Mammary epithelial cell (primary cell): ENCODE results near the gene SRRM4.

Source experiments
- EZH2 ChIP-seq: IDR thresholded peaks from 2 replicates; pipeline ENCODE4 v1.6.1; 2012; ENCODE audit warnings: low read length, inconsistent platforms, borderline replicate concordance
- TF ChIP-seq, protein P1 (sequence below), 2 donors: IDR thresholded peaks in 1 of 2; conservative IDR thresholded peaks in 1 of 2; 2 replicates each; pipeline ENCODE4 v1.5.1; 2011 to 2012; ENCODE audit warnings: inconsistent platforms in 2 of 2, low read length in 2 of 2, mild to moderate bottlenecking in 2 of 2, control low read depth in 1 of 2, low read depth in 1 of 2; ENCODE audit not compliant: insufficient read depth in 1 of 2; ENCODE audit errors: extremely low read depth in 1 of 2

DNA sequence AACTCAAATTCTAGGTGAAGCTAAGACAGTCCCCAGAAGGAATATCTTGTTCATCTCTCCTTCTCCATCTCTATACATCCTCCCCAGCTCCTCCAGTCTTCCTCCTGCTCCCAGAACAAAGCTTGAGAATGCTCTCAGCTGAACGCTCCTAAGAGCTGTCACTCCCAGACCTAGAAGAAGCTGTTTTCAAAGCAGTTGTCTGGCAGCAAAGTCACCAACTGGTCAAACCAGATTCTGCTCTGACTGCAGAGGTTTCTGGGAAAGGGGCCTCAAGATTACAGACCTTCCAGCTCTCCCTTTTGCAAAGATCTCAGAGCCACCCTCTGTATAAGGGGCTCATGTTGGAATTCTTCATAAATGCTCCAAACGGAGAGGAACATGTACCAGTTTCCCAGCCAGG lies 187.8 kb downstream of the SRRM4 start:
- TF ChIP-seq EZH2, result no peak
- TF ChIP-seq, protein P1, sequence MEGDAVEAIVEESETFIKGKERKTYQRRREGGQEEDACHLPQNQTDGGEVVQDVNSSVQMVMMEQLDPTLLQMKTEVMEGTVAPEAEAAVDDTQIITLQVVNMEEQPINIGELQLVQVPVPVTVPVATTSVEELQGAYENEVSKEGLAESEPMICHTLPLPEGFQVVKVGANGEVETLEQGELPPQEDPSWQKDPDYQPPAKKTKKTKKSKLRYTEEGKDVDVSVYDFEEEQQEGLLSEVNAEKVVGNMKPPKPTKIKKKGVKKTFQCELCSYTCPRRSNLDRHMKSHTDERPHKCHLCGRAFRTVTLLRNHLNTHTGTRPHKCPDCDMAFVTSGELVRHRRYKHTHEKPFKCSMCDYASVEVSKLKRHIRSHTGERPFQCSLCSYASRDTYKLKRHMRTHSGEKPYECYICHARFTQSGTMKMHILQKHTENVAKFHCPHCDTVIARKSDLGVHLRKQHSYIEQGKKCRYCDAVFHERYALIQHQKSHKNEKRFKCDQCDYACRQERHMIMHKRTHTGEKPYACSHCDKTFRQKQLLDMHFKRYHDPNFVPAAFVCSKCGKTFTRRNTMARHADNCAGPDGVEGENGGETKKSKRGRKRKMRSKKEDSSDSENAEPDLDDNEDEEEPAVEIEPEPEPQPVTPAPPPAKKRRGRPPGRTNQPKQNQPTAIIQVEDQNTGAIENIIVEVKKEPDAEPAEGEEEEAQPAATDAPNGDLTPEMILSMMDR (conservative IDR thresholded peaks at IDR 0.05 in 1 of 2, IDR thresholded peaks at IDR 0.05 in 1 of 2; ENCODE audit: extremely low read depth in 1 of 2, insufficient read depth in 1 of 2, low read depth in 1 of 2, low read length in 2 of 2), result no peak
